B cell (primary cell): ENCODE measurements around the gene SCO2.

Source experiments
- CTCF ChIP-seq: fragments of 200-600 bp; IDR thresholded peaks from one replicate; pipeline ENCODE4 v1.8.0; 2022; ENCODE audit warnings: antibody characterized with exemption, mild to moderate bottlenecking
- EZH2 ChIP-seq: IDR thresholded peaks from 2 replicates; pipeline ENCODE4 v1.6.1; 2012; ENCODE audit warnings: borderline replicate concordance, low read depth, mild to moderate bottlenecking, moderate library complexity, low read length; ENCODE audit not compliant: insufficient read depth, poor library complexity, severe bottlenecking

GRCh38 chr22:50483556-50483955, 41.8 kb downstream of the SCO2 start:
- no peak for TF ChIP-seq CTCF
- TF ChIP-seq EZH2: no peak
